ENCODE measurements around the gene SLCO2B1. TPM values are rescaled to one million over a fixed set of nuclear protein-coding genes. Genes with fewer than 3 reads are reported as not detected.

SLCO2B1 gene
- total and polyA plus RNA-seq, 2 of the 8 experiments (the other 6 are each of a cell fraction or from before 2014, with no cell fraction given) = 0.03 TPM; not detected in 1

DNA sequence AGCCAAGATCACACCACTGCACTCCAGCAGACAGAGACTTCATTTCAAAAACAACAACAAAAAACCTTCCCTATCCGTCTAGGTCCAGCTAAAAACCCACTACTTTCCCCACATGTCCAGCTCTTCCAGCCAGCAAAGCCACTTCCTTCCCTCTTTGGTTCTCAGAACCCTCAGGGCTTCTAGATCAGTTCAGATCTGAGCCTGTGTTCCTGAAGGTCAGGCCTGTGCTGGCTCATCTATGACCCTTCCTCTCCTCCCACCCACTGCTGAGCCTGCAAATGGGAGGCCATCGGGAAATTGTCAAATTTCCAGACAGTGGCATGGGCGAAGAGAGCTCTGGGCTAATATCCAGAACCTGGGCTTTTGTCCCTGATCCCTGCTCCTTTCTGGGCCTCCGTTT, 37.8 kb downstream of the SLCO2B1 start:
- Histone ChIP-seq H3K27ac (ENCODE audit: low read depth, low read length) (no peak overlapping the region), H3K4me2 (ENCODE audit: insufficient read depth in 1 of 2, low read depth in 2 of 2, low read length in 2 of 2) (no peak overlapping the region), H2AK5ac (ENCODE audit: low read depth, low read length) (no peak overlapping the region), H3K23me2 (ENCODE audit: low read depth, low read length) (no peaks in the 10 kb centered on the region), H3K14ac (ENCODE audit: insufficient read length) (no peak overlapping the region), H3K36me3 (ENCODE audit: control insufficient read depth in 2 of 4, insufficient read depth in 4 of 4, low read length in 3 of 4) (no peaks in the 10 kb centered on the region), H4K20me1 (replicated peaks in 1 of 2; ENCODE audit: control insufficient read depth in 1 of 2, insufficient read depth in 2 of 2, low read length in 2 of 2) (no peaks in the 10 kb centered on the region), H2BK20ac (ENCODE audit: low read length) (no peak overlapping the region), H3K4me1 (replicated peaks in 1 of 4; ENCODE audit: control insufficient read depth in 3 of 4, insufficient read depth in 4 of 4, low read length in 3 of 4) (peaks cover 0 to 6% (median 3%) of the 10 kb centered on the region in 4 experiments; a peak in 3 of 7 replicates), H4K91ac (replicated peaks; ENCODE audit: insufficient read length, low read length) (no peak overlapping the region), H2AFZ (ENCODE audit: low read length) (no peak overlapping the region), H4K5ac (ENCODE audit: insufficient read length, low read depth, low read length) (no peak overlapping the region), H3K79me1 (ENCODE audit: low read depth, low read length) (no peaks in the 10 kb centered on the region), H3K4ac (replicated peaks; ENCODE audit: insufficient read length, low read depth, low read length) (no peak overlapping the region), H2BK5ac (ENCODE audit: low read depth, low read length) (no peak overlapping the region), H3K9me3 (ENCODE audit: insufficient read depth in 2 of 2, low read depth in 1 of 2, low read length in 1 of 2) (no peaks in the 10 kb centered on the region), H3K4me3 (ENCODE audit: extremely low read depth in 1 of 4, insufficient read depth in 2 of 4, low read depth in 3 of 4, low read length in 4 of 4) (no peak overlapping the region), H2BK15ac (ENCODE audit: low read length) (no peak overlapping the region), H3K18ac (ENCODE audit: extremely low read depth, low read length) (no peak overlapping the region), H2BK120ac (replicated peaks; ENCODE audit: low read depth, low read length) (no peak overlapping the region), H3K79me2 (ENCODE audit: control insufficient read depth in 1 of 2, insufficient read depth in 2 of 2, low read length in 2 of 2) (no peaks in the 10 kb centered on the region), H3K9ac (replicated peaks in 1 of 4; ENCODE audit: extremely low read depth in 1 of 4, low read depth in 3 of 4, low read length in 3 of 4) (no peak overlapping the region), H3K56ac (replicated peaks; ENCODE audit: insufficient read length, low read depth, low read length) (no peak overlapping the region), H3K27me3 (replicated peaks in 1 of 4; ENCODE audit: control insufficient read depth in 3 of 4, extremely low read depth in 1 of 4, insufficient read depth in 3 of 4, low read length in 3 of 4) (no peaks in the 10 kb centered on the region; a peak in 1 of 7 replicates), H3K23ac (ENCODE audit: insufficient read length) (no peak overlapping the region), H2BK12ac (ENCODE audit: low read depth, low read length) (no peak overlapping the region), H4K8ac (ENCODE audit: extremely low read depth, insufficient read depth, low read length) (no peak overlapping the region)
- ChIA-PET CTCF (ENCODE audit: partially characterized antibody) (interaction anchor here (0.6 to 5.1 kb wide), 3 partner anchors 17 to 60 kb away, joined by 3 to 44 read pairs (median 7); partner anchors contain the start of gene TPBGL), POLR2A (ENCODE audit: partially characterized antibody) (no interaction called here)
- TF ChIP-seq SP1 (IDR thresholded peaks at IDR 0.05; ENCODE audit: low read depth, low read length) = no peak
- TF ChIP-seq HDAC6 (IDR thresholded peaks at IDR 0.05; ENCODE audit: low read depth, low read length) = no peak
- TF ChIP-seq TAF1 (IDR thresholded peaks at IDR 0.05; ENCODE audit: low read depth, low read length) = no peak
- WGBS, 2 experiments (ENCODE audit: extremely low coverage in 1 of 2, insufficient coverage in 1 of 2, insufficient read length in 1 of 2, insufficient replicate concordance in 2 of 2, low coverage in 1 of 2, low lambda C conversion rate in 2 of 2, missing lambda C conversion rate in 1 of 2) = 91% methylated on average over 4 of the region's 4 CpGs; no CpG with 5 or more reads in 1 of the 2 experiments
- DNase-seq (ENCODE audit: low read depth in 1 of 2, low spot score in 2 of 2) (no peak), FAIRE-seq (no peak)

Measured in H1 (cell line).